ENCODE results near the gene CCPG1.

DNA sequence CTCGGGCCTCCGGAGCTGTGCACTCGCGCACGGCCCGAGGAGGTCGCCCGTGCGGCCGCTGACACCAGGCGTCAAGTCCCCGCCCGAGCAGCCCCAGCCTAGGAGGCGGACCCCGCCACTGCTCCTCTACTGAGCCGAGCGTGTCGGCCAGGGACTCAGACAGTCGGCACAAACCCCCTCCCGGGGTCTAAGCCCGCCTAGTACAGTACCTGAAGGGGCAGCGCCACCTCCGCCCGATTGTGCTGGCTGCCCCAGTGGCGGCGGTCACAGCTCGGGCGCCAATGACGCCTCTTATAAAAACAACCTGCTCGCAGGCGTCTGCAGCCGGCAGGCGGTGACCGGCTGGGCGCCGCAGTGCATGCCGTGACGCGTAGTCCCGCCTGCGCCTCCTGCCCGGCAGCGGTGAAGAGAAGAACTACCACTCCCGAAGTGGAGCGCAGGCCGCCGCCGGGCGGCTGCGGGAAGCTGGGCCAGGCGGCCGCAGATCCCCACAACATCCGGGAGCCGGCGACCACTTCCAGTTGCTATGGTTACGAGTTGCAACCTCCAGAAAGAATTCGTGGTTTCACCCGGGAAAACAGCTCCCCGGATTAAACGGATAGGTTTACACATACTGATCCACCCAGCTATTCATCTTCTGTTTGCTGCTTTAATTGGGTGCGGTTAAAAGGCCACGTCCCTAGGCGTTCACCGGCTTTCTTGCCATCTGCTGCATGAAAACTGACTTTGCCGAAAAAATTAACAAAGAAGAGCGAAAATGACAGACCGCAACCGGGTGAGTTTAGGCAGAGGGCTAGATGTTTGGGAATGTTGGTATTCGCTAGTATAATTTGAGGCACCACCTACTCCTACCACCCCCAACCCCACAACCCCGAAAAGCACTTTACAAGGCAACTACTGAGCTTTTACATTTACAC is at the start of gene CCPG1, which contains the start of gene PIERCE2:
- no peak for TF ChIP-seq TAF15 (IDR thresholded peaks at IDR 0.05; ENCODE audit: low read depth, low read length, poor library complexity, severe bottlenecking)
- TF ChIP-seq, protein P1, sequence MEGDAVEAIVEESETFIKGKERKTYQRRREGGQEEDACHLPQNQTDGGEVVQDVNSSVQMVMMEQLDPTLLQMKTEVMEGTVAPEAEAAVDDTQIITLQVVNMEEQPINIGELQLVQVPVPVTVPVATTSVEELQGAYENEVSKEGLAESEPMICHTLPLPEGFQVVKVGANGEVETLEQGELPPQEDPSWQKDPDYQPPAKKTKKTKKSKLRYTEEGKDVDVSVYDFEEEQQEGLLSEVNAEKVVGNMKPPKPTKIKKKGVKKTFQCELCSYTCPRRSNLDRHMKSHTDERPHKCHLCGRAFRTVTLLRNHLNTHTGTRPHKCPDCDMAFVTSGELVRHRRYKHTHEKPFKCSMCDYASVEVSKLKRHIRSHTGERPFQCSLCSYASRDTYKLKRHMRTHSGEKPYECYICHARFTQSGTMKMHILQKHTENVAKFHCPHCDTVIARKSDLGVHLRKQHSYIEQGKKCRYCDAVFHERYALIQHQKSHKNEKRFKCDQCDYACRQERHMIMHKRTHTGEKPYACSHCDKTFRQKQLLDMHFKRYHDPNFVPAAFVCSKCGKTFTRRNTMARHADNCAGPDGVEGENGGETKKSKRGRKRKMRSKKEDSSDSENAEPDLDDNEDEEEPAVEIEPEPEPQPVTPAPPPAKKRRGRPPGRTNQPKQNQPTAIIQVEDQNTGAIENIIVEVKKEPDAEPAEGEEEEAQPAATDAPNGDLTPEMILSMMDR (CRISPR knock-in tag; IDR thresholded peaks at IDR 0.05) = peak; percentile 75
- peak; percentile 74 for TF ChIP-seq RAD21 (CRISPR knock-in tag; IDR thresholded peaks at IDR 0.05)
- TF ChIP-seq SRSF1 (optimal IDR thresholded peaks at IDR 0.05; ENCODE audit: low read depth, low read length) = peak; percentile 33
- TF ChIP-seq RERE (CRISPR knock-in tag; IDR thresholded peaks at IDR 0.05; ENCODE audit: low read depth) = no peak
- no peak; the same call in 1 of the 2 replicates for TF ChIP-seq KDM5A (IDR thresholded peaks at IDR 0.05; ENCODE audit: borderline replicate concordance, low read length)

Measured in HepG2 (cell line).